Measurements from ENCODE around the gene DMRTC2.

- peak; percentile 73 for TF ChIP-seq CTCF (IDR thresholded peaks at IDR 0.05; ENCODE audit: low read depth, low read length, poor library complexity, severe bottlenecking)
- TF ChIP-seq EZH2phosphoT487 (IDR thresholded peaks at IDR 0.05; ENCODE audit: borderline replicate concordance, low read length): no peak
These were observed 43.0 kb downstream of the DMRTC2 start for GRCh38 chr19:41887711-41888382.

All from DOHH2 (cell line).